Pancreas (tissue), 10 donors: ENCODE data around the gene SLC16A13. TPM values are rescaled to one million over a fixed set of nuclear protein-coding genes. Genes with fewer than 3 reads are reported as not detected.
A peak's percentile ranks its signal among the peaks of the same experiment; 100 is the strongest.

Source experiments
- ATAC-seq, 4 donors: fragments of 200-7000 bp; cut with Tn5 transposase; one replicate each; pipeline versions ENCODE4 v1.8.0 to v1.9.1; 2020; ENCODE audit warnings: mild to moderate bottlenecking in 4 of 4, moderate library complexity in 4 of 4
- DNase-seq, 6 donors: peaks; one replicate each; pipeline ENCODE4 v3.0.0-alpha.2; 2020
- FAIRE-seq: peaks from 2 replicates; lab custom pipeline; 2012; peaks lifted over from hg19 to GRCh38; lab: Jason Lieb, UNC
- H3K27ac ChIP-seq, 4 donors: fragments of 200-600 bp; sonication (generic); 1 replicate in 3 of 4; 2 replicates in 1 of 4; pipeline versions ENCODE4 v1.5.0 to v1.8.0; 2020
- H3K27me3 ChIP-seq, 4 donors: fragments of 200-600 bp; one replicate each; pipeline ENCODE4 v1.8.0; 2021
- H3K36me3 ChIP-seq, 3 donors: fragments of 200-600 bp; sonication (generic) in 1 of 3; one replicate each; pipeline versions ENCODE4 v1.5.0 to v1.8.0; 2020 to 2021
- H3K4me1 ChIP-seq, 3 donors: fragments of 200-600 bp; one replicate each; pipeline ENCODE4 v1.8.0; 2021
- H3K4me3 ChIP-seq, 4 donors: fragments of 200-600 bp; sonication (generic) in 2 of 4; one replicate each; pipeline versions ENCODE4 v1.5.0 to v1.8.0; 2020 to 2021
- H3K9me3 ChIP-seq, 4 donors: fragments of 200-600 bp; one replicate each; pipeline ENCODE4 v1.8.0; 2021
- CTCF ChIP-seq, 4 donors: fragments of 200-600 bp; sonication (generic) in 3 of 4; IDR thresholded peaks; one replicate each; pipeline versions ENCODE4 v1.5.0 to v1.8.0; 2021; ENCODE audit warnings: antibody characterized with exemption in 4 of 4
- WGBS, 2 donors: extraction: QIAGEN DNeasy Blood & Tissue Kit; methylation state at CpG; one replicate each; pipeline ENCODE4 v1.1.7; 2013; 5-methylcytosine and 5-hydroxymethylcytosine counted together
- intact Hi-C, 3 donors: fragments of 100-400 bp; cut with DNase I; formaldehyde crosslinking; loops; one replicate each; pipeline versions ENCODE4 v1.11.1 to v1.14.2; 2022
- polyA plus RNA-seq, 2 donors: library from polyadenylated mRNA; stranded (reverse); fragments of 200-250 nt; gene quantifications; one replicate each; pipeline ENCODE4 v1.2.3, GENCODE V29; 2013
- total RNA-seq, 6 donors: library from RNA; stranded (reverse); fragmentation: NEBNext Ultra II Directional in 4 of 6; extraction: Animal tissue kit (Norgen Biotek cat#: 25700) in 4 of 6; gene quantifications; one replicate each; pipeline versions ENCODE4 v1.2.1 to v1.2.4, GENCODE V29; 2021 to 2023
- donor health status: healthy with polysubstance abuse.
- donor health status: DM: no; HTN: no; CAD: no; lungs with moderate emphysema.
- donor health status: DM: no; HTN: no; CAD: no.
- donor health status: control.
- donor health status: control.
- donor health status: Bipolar disorder and iron deficiency.
- donor health status: DM: yes; HTN: yes; CAD: no.
- donor health status: DM: no; HTN: no; CAD: no.
- donor health status: DM: no; HTN: no; CAD: no.
- donor health status: DM: yes; HTN: yes; CAD: no.

SLC16A13 gene
- total and polyA plus RNA-seq, 8 donors, result 0.74 to 3.0 (median 1.4) TPM

GRCh38 chr17:7016418-7016817, 19.4 kb upstream of the SLC16A13 start:
- FAIRE-seq, result no peak
- H3K9me3 ChIP-seq, result no peaks in the 10 kb centered on the region
- H3K4me1 ChIP-seq, result peaks cover 0 to 10% (median 2%) of the 10 kb centered on the region in 3 donors
- no peak overlapping the region for H3K27ac ChIP-seq
- WGBS, 2 donors, result 87 to 92% methylated on average over 3 of the region's 3 CpGs
- no peak for ATAC-seq
- no peak for TF ChIP-seq CTCF (IDR thresholded peaks at IDR 0.05)
- H3K36me3 ChIP-seq, result no peaks in the 10 kb centered on the region
- no peak for DNase-seq
- no peaks in the 10 kb centered on the region for H3K27me3 ChIP-seq
- H3K4me3 ChIP-seq, result no peak overlapping the region
- intact Hi-C loops, result no loop called here

- intact Hi-C loops, result no loop called here
- no peak overlapping the region for H3K4me3 ChIP-seq
- H3K36me3 ChIP-seq, result no peaks in the 10 kb centered on the region
- no peaks in the 10 kb centered on the region for H3K27me3 ChIP-seq
- H3K27ac ChIP-seq, result peak overlapping the region in 1 of 4 donors; percentile 70
- H3K9me3 ChIP-seq, result no peaks in the 10 kb centered on the region
- H3K4me1 ChIP-seq, result peaks cover 0 to 12% (median 0%) of the 10 kb centered on the region in 3 donors
- no peak for TF ChIP-seq CTCF (IDR thresholded peaks at IDR 0.05)
- 83 to 84% methylated on average over 20 of the region's 20 CpGs for WGBS, 2 donors
- no peak for FAIRE-seq
- ATAC-seq, result no peak
- no peak for DNase-seq
Measured at GRCh38 chr17:7016886-7017826, 18.7 kb upstream of the SLC16A13 start.

- WGBS, 2 donors, result 81 to 83% methylated on average over 12 of the region's 12 CpGs
- H3K27ac ChIP-seq, result peak overlapping the region in 1 of 4 donors; percentile 70
- TF ChIP-seq CTCF (IDR thresholded peaks at IDR 0.05), result no peak
- FAIRE-seq (no peak), DNase-seq (peak in 1 of 6 donors; percentile 22), ATAC-seq (no peak)
- no peaks in the 10 kb centered on the region for H3K27me3 ChIP-seq
- peak overlapping the region in 1 of 4 donors; percentile 52 for H3K4me3 ChIP-seq
- H3K4me1 ChIP-seq, result peaks cover 0 to 12% (median 0%) of the 10 kb centered on the region in 3 donors
- intact Hi-C loops, result no loop called here
- H3K36me3 ChIP-seq, result no peaks in the 10 kb centered on the region
- no peaks in the 10 kb centered on the region for H3K9me3 ChIP-seq
Measured at GRCh38 chr17:7017827-7018200, 18.0 kb upstream of the SLC16A13 start.

GRCh38 chr17:7018331-7018964, 17.4 kb upstream of the SLC16A13 start:
- no peak for TF ChIP-seq CTCF (IDR thresholded peaks at IDR 0.05)
- Histone ChIP-seq H3K4me1 (peaks cover 0 to 15% (median 0%) of the 10 kb centered on the region in 3 donors), H3K36me3 (no peaks in the 10 kb centered on the region), H3K9me3 (no peaks in the 10 kb centered on the region), H3K27ac (peak overlapping the region in 1 of 4 donors; percentile 70), H3K4me3 (peak overlapping the region in 2 of 4 donors; percentile 52 to 54), H3K27me3 (no peaks in the 10 kb centered on the region)
- WGBS, 2 donors, result 77 to 85% methylated on average over 8 to 10 of the region's 10 CpGs
- intact Hi-C loops, result no loop called here
- ATAC-seq, result no peak
- FAIRE-seq, result no peak
- peak in 2 of 6 donors; percentile 47 to 78 for DNase-seq
